ENCODE results near the gene CASP3.

The CASP3 gene

DNA sequence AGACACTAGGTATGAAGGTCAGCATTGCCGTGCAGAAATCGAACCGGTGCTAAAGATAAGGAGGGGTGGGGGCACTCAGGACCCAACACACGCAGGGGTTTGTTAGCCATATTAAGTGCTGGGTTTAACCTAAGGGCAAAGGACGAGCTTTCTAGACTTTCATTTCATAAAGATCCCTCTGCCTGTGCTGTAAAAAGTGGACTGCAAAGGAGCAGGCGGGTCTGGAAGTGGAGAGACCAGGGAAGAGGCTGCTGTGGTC lies 1.3 kb downstream of the CASP3 start:
- TF ChIP-seq CTCF (IDR thresholded peaks at IDR 0.05; ENCODE audit: control extremely low read depth, extremely low read depth, low read depth, missing control alignments) = no peak
- ChIA-PET POLR2A (interaction anchor here (0.6 to 0.8 kb wide), 2 partner anchors 134 to 220 kb away, joined by 3 read pairs; no protein-coding TSS in a partner anchor), CTCF (interaction anchor here (1.1 to 3.9 kb wide), 4 partner anchors 9 to 384 kb away, joined by 3 to 13 read pairs (median 6); no protein-coding TSS in a partner anchor)
- DNase-seq (ENCODE audit: extremely low spot score) = no peak

- DNase-seq (ENCODE audit: extremely low spot score) = no peak
- no peak for TF ChIP-seq CTCF (IDR thresholded peaks at IDR 0.05; ENCODE audit: control extremely low read depth, extremely low read depth, low read depth, missing control alignments)
- ChIA-PET POLR2A (interaction anchor here (0.6 kb wide), 1 partner anchor 219 kb away, joined by 3 read pairs; no protein-coding TSS in a partner anchor), CTCF (interaction anchor here (0.7 to 3.9 kb wide), 5 partner anchors 9 to 383 kb away, joined by 3 to 13 read pairs (median 3); no protein-coding TSS in a partner anchor)
Observed at GRCh38 chr4:184647266-184648053, 1.8 kb downstream of the CASP3 start.

DNA sequence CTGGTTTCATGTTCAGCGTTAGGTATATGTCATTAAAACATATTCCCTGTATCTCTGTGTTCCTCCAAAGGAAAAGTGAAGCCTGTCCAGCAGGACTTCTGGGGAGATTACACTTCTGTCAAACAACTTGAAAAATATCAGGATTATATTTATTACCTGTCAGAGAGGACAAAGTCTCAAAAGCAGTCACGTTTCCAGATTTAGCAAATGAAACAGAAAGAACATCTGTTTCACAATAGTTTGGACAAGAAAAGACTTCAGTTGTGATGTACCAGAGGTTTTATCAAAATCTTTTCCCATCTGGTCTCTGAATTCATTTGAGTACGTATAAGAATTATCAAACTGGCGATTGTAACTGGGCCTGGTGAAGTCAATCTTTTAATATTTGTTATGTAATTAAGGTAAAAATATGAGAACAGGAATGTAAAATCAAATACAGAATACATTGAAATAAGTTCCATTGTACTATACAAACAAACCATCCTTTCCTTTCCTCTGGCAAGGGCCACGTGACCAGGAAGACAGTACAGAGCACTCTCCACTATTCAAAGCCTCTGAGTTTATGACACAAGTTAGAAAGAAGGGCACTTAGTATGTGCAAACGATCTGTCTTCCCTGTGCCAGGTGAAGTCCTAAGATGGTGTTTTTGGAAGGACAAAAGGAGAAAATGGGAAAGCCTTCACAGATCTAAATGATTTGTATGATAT lies 3.2 kb downstream of the CASP3 start:
- ChIA-PET POLR2A (no interaction called here), CTCF (interaction anchor here (1.1 to 3.9 kb wide), 3 partner anchors 13 to 382 kb away, joined by 3 to 13 read pairs (median 7); no protein-coding TSS in a partner anchor)
- TF ChIP-seq CTCF (IDR thresholded peaks at IDR 0.05; ENCODE audit: control extremely low read depth, extremely low read depth, low read depth, missing control alignments) = no peak
- no peak for DNase-seq (ENCODE audit: extremely low spot score)

GRCh38 chr4:184644553-184645307 lies 4.5 kb downstream of the CASP3 start:
- no peak for TF ChIP-seq CTCF (IDR thresholded peaks at IDR 0.05; ENCODE audit: control extremely low read depth, extremely low read depth, low read depth, missing control alignments)
- DNase-seq (ENCODE audit: extremely low spot score) = no peak
- CTCF ChIA-PET = interaction anchor here (0.9 to 2.2 kb wide), 6 partner anchors 11 to 381 kb away, joined by 3 to 7 read pairs (median 3); no protein-coding TSS in a partner anchor
- POLR2A ChIA-PET = no interaction called here

GRCh38 chr4:184643731-184644130 lies 5.5 kb downstream of the CASP3 start:
- TF ChIP-seq CTCF (IDR thresholded peaks at IDR 0.05; ENCODE audit: control extremely low read depth, extremely low read depth, low read depth, missing control alignments) = no peak
- CTCF ChIA-PET = interaction anchor here (1.0 to 2.2 kb wide), 3 partner anchors 10 to 380 kb away, joined by 3 to 7 read pairs (median 4); no protein-coding TSS in a partner anchor
- POLR2A ChIA-PET = no interaction called here
- no peak for DNase-seq (ENCODE audit: extremely low spot score)

GRCh38 chr4:184641451-184641850 lies 7.8 kb downstream of the CASP3 start:
- POLR2A ChIA-PET = no interaction called here

More at GRCh38 chr4:184641451-184641850, 7.8 kb downstream of the CASP3 start:
- CTCF ChIA-PET = no interaction called here
- TF ChIP-seq CTCF (IDR thresholded peaks at IDR 0.05; ENCODE audit: control extremely low read depth, extremely low read depth, low read depth, missing control alignments) = no peak
- no peak for DNase-seq (ENCODE audit: extremely low spot score)

Data from GM10248 (cell line).